Nephron progenitor cell (in vitro differentiated cells): ENCODE measurements around the gene GSTT4.
"Not testable (repeated sequence)": the region's sequence is repeated elsewhere in the genome, so short reads cannot be mapped to it uniquely, and the experiment has no call there.

Experiments
- DNase-seq: peaks from one replicate; pipeline ENCODE4 v3.0.0; 2021
- H3K27ac Mint-ChIP-seq: 2 replicates; pipeline ENCODE4 v1.8.0; 2021; ENCODE audit warnings: mild to moderate bottlenecking, moderate library complexity, mixed read lengths
- H3K27me3 Mint-ChIP-seq: 2 replicates; pipeline ENCODE4 v1.8.0; 2021; ENCODE audit warnings: mild to moderate bottlenecking, low read depth, mixed read lengths; ENCODE audit not compliant: poor library complexity
- H3K36me3 Mint-ChIP-seq: 2 replicates; pipeline ENCODE4 v1.8.0; 2021; ENCODE audit warnings: low read depth, mixed read lengths
- H3K4me1 Mint-ChIP-seq: 2 replicates; pipeline ENCODE4 v1.8.0; 2021; ENCODE audit warnings: mixed read lengths
- H3K4me3 Mint-ChIP-seq: 2 replicates; pipeline ENCODE4 v1.8.0; 2021; ENCODE audit warnings: mild to moderate bottlenecking, moderate library complexity, mixed read lengths
- H3K9me3 Mint-ChIP-seq: 2 replicates; pipeline ENCODE4 v1.8.0; 2021; ENCODE audit warnings: mild to moderate bottlenecking, moderate library complexity, mixed read lengths
- CTCF ChIP-seq: fragments of 200-600 bp; sonication (generic); IDR thresholded peaks from 2 replicates; pipeline ENCODE4 v1.5.0; 2021; ENCODE audit warnings: antibody characterized with exemption

The GSTT4 gene

DNA sequence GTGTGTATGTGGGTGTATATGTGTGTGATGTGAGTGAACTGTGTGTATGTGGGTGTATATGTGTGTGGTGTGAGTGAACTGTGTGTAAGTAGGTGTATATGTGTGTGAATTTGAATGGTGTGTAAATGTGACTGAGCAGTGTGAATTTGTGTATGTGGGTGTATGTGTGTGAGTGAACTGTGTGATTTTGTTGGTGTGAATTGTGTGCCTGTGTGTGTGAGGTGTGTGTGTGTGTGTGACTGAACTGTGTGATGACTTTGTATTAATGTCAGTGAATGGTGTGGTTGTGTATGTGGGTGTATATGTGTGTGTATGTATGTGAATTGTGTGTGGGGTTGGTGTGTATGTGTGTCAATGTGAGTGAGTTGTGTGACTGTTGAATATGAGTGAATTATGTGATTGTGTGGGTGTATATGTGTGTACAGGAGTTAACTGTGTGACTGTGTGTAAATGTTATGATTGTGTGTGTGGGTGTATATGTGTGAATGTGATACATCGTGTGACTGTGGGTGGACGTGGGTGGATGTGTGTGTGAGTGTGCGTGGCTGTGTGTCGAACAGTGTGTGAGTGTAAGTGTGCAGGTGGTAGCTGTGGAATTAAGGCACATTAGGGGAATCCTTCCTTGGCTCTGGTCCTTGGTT, 18.6 kb downstream of the GSTT4 start:
- DNase-seq, H3K36me3 Mint-ChIP-seq, H3K9me3 Mint-ChIP-seq, H3K4me3 Mint-ChIP-seq, H3K4me1 Mint-ChIP-seq, H3K27ac Mint-ChIP-seq, H3K27me3 Mint-ChIP-seq: not testable (repeated sequence)

DNA sequence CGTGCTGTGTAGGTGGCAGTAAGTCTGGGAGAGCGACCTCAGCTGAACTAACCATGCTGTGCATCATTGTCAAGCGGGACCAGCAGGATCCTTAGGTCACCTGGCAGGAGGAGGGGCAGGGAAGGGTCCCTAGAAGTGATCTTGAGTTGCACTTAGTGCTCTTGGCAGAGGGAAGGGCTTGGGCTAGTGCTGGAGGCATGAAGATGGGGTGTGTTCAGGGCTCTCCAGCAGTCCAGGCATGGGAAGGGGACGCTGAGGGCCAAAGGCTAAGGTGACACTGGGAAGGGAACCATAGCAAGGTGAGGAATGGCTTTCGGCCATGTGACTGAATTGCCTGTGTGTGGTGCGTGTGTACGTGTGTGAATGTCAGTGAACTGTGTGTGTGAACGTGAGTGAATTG, 19.2 kb downstream of the GSTT4 start:
- H3K36me3 Mint-ChIP-seq, DNase-seq, H3K4me3 Mint-ChIP-seq, H3K27ac Mint-ChIP-seq, H3K9me3 Mint-ChIP-seq, H3K27me3 Mint-ChIP-seq, H3K4me1 Mint-ChIP-seq: not testable (repeated sequence)

DNA sequence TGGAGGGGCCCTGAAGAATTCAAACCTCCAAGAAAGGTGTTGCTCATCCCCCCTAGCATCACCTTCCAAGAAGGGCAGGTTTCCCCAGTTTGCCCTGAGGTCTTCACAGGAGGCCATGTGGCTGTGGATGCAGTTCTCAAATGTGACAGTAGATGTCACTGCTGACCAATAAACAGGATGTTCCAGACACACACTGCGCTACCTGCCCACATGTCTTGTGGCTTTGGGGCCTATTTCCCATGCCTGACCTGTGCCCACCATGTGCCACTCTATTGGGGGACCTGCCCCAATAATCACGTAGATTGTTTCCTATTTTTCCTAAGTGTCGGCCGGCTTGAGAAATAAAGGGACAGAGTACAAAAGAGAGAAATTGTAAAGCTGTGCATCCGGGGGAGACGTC, 20.8 kb downstream of the GSTT4 start:
- H3K4me3 Mint-ChIP-seq = no peak overlapping the region
- H3K27me3 Mint-ChIP-seq = no peaks in the 10 kb centered on the region
- no peaks in the 10 kb centered on the region for H3K36me3 Mint-ChIP-seq
- no peak overlapping the region for H3K27ac Mint-ChIP-seq
- no peak for DNase-seq
- H3K4me1 Mint-ChIP-seq = no peaks in the 10 kb centered on the region
- TF ChIP-seq CTCF = no peak
- H3K9me3 Mint-ChIP-seq = no peaks in the 10 kb centered on the region

GRCh38 chr22:23980567-23980966, 24.7 kb downstream of the GSTT4 start:
- H3K27ac Mint-ChIP-seq, H3K4me3 Mint-ChIP-seq, DNase-seq, H3K27me3 Mint-ChIP-seq, H3K9me3 Mint-ChIP-seq, H3K36me3 Mint-ChIP-seq, H3K4me1 Mint-ChIP-seq: not testable (repeated sequence)

DNA sequence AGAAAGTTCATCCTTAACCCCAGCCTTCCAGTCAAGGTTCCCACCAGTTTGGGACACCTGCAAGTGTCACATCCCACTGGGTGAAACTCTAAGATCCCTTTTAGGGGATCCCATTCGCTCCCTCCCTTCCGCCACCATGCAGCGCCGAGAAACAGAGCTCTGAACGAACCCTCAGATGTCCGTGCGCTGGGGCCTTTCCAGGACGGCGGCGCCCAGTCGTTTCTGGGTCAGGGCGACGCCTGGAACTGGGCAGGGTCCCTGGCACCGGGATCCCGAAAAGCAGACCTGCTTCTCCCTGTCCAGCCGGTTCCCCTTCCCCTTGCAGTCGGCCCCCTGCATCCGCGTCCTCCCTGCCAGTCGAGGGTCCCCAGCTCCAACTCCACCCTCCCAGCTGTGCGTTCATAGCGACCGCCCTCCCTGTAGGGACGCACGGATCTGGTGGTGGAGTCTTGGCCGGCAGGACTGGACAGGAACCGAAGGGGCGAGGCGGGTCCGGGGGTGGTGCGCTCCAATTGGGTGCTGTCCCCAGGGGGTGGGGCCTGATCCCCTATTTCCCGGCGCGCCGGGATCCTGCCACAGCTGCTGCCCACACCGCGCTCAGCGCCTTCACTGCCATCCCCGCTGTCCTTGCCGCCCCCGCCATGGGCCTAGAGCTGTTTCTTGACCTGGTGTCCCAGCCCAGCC, 25.6 kb downstream of the GSTT4 start, which contains the start of gene GSTT2:
TSS of gene GSTT2 (plus strand) at position 578 of the 684 bp plus-strand sequence.
- not testable (repeated sequence) for H3K4me1 Mint-ChIP-seq, H3K4me3 Mint-ChIP-seq, H3K36me3 Mint-ChIP-seq, DNase-seq, H3K9me3 Mint-ChIP-seq, H3K27me3 Mint-ChIP-seq, H3K27ac Mint-ChIP-seq

DNA sequence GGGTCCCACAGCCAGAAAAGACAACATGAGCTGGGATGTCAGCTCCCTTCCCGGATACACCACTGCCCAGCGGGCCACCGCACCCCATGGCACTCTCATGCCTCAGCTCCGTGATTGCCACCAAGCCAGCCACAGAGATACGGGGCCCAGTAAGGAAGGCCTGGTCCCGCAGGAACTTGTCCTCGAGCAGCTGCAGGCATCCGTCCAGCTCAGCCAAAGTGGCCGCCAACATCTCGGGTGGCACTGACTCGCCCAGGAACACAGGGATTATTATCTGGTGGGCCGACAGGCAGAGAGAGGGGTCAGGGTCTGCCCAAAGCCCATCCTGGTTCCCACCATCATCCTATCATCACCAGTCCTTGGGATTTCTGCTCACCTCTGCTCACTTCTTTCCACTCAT, 27.9 kb downstream of the GSTT4 start:
- not testable (repeated sequence) for H3K4me1 Mint-ChIP-seq, DNase-seq, H3K27me3 Mint-ChIP-seq, H3K4me3 Mint-ChIP-seq, H3K27ac Mint-ChIP-seq, H3K9me3 Mint-ChIP-seq, H3K36me3 Mint-ChIP-seq

DNA sequence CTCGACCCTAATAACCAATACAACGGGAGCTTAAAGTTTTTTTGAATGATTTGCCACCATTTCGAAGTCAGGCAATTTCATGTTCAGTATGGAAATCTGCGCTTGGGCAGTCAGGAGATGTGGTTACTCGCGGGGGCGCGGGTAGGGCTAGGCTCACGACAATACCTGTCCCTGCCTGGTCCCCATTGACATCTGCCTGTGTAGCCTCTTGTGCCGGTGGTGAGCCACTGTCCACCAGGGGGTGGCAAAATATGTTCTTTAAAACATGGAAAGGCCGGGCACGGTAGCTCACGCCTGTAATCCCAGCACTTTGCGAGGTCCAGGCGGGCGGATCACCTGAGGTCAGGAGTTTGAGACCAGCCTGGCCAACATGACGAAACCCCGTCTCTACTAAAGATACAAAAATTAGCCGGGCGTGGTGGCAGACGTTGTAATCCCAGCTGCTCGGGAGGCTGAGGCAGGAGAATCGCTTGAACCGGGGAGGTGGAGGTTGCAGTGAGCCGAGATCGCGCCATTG, 30.4 kb downstream of the GSTT4 start:
- not testable (repeated sequence) for H3K27me3 Mint-ChIP-seq, H3K9me3 Mint-ChIP-seq, H3K27ac Mint-ChIP-seq, H3K4me3 Mint-ChIP-seq, H3K4me1 Mint-ChIP-seq, DNase-seq
- peaks cover 20% of the 10 kb centered on the region for H3K36me3 Mint-ChIP-seq

DNA sequence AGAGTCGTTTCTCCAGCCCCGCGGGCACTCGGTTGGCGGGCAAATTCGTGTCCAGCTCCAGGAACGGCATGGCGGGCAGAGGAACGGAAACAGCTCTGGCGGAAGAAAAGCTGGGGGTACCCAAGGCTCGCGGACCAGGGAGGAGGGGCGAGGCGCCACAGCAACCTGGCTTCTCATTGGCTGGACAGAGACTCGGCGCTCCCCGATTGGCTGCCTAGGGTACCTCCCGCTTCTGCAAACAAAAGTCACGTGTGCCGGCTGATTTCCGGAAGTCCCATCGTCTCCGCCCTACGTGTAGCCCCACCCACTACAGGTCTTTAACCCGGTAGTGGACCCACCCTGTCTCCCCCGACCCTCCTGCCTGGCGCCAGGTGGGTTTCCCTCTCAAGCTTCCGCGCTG, 30.9 kb downstream of the GSTT4 start, which contains the start of gene DDT:
TSS of gene DDT (minus strand) at position 97 of the 400 bp plus-strand sequence. CDS start at position 70, 27 bp downstream.
- not testable (repeated sequence) for H3K27me3 Mint-ChIP-seq, DNase-seq, H3K4me1 Mint-ChIP-seq, H3K27ac Mint-ChIP-seq, H3K9me3 Mint-ChIP-seq, H3K4me3 Mint-ChIP-seq
- peaks cover 25% of the 10 kb centered on the region for H3K36me3 Mint-ChIP-seq

GRCh38 chr22:23971927-23972326, 33.3 kb downstream of the GSTT4 start:
- H3K9me3 Mint-ChIP-seq, H3K27ac Mint-ChIP-seq, H3K27me3 Mint-ChIP-seq, DNase-seq, H3K4me1 Mint-ChIP-seq: not testable (repeated sequence)
- Mint-ChIP-seq H3K36me3 (peaks cover 31% of the 10 kb centered on the region), H3K4me3 (peak overlapping the region; percentile 67)
